ENCODE results near the gene IQGAP2. TPM values are rescaled to one million over a fixed set of nuclear protein-coding genes. Genes with fewer than 3 reads are reported as not detected.

IQGAP2 gene
- total and polyA plus RNA-seq, 2 donors (not counting 1 experiment from before 2014, with no cell fraction given), result 8.1 to 15.0 TPM

- no peak for ATAC-seq (ENCODE audit: low read depth)
- Histone ChIP-seq H3K79me2 (ENCODE audit: control insufficient read depth, insufficient read depth, low read length) (no peaks in the 10 kb centered on the region), H4K20me1 (ENCODE audit: control insufficient read depth, insufficient read depth, low read length, poor library complexity, severe bottlenecking) (no peaks in the 10 kb centered on the region), H3K36me3 (replicated peaks in 1 of 2; ENCODE audit: control extremely low read depth in 1 of 2, control insufficient read depth in 1 of 2, extremely low read depth in 1 of 2, insufficient read depth in 2 of 2, low read length in 1 of 2) (peaks cover 0 to 3% of the 10 kb centered on the region in 2 experiments), H3K27me3 (replicated peaks in 1 of 4; ENCODE audit: control extremely low read depth in 1 of 4, control insufficient read depth in 3 of 4, insufficient read depth in 4 of 4, low read length in 3 of 4) (no peaks in the 10 kb centered on the region), H3K4me1 (ENCODE audit: control insufficient read depth in 2 of 2, insufficient read depth in 2 of 2, low read length in 2 of 2) (peaks cover 4 to 7% of the 10 kb centered on the region in 2 donors), H3K27ac (ENCODE audit: low read length in 2 of 2) (no peak overlapping the region), H3K4me3 (ENCODE audit: control extremely low read depth in 1 of 5, extremely low read depth in 1 of 5, insufficient read depth in 1 of 5, low read depth in 2 of 5, low read length in 4 of 5) (no peak overlapping the region), H3K9me3 (ENCODE audit: control extremely low read depth in 1 of 3, control insufficient read depth in 2 of 3, insufficient read depth in 1 of 3, low read length in 2 of 3) (no peaks in the 10 kb centered on the region), H3K4me2 (replicated peaks; ENCODE audit: low read depth, low read length, poor library complexity, severe bottlenecking) (no peak overlapping the region), H2AFZ (ENCODE audit: insufficient read depth, low read depth, low read length, poor library complexity, severe bottlenecking) (no peak overlapping the region), H3K9ac (ENCODE audit: low read length) (no peak overlapping the region)
- DNase-seq, result no peak
- WGBS (ENCODE audit: insufficient coverage), result 100% methylated on average over 1 of the region's 4 CpGs
- no peak overlapping the region for H3K27ac Mint-ChIP-seq
- H3K4me3 Mint-ChIP-seq, result no peak overlapping the region
- TF ChIP-seq CTCF (IDR thresholded peaks at IDR 0.05) (no peak), EZH2 (IDR thresholded peaks at IDR 0.05; ENCODE audit: borderline replicate concordance, insufficient read depth, low read depth, low read length, poor library complexity, severe bottlenecking) (no peak)
- no peaks in the 10 kb centered on the region for H3K27me3 Mint-ChIP-seq
- POLR2A ChIA-PET, result no interaction called here
- intact Hi-C loops (cut with micrococcal nuclease), result no loop called here
- CTCF ChIA-PET, result interaction anchor here (1.7 kb wide), 1 partner anchor 14 kb away, joined by 6 read pairs; no protein-coding TSS in a partner anchor
- peaks cover 16% of the 10 kb centered on the region for H3K4me1 Mint-ChIP-seq
- no peaks in the 10 kb centered on the region for H3K9me3 Mint-ChIP-seq (ENCODE audit: insufficient read depth)
These were observed 183.4 kb downstream of the IQGAP2 start for GRCh38 chr5:76586531-76586930.

GRCh38 chr5:76590027-76590426 is 186.9 kb downstream of the IQGAP2 start:
- no peak overlapping the region for H3K27ac ChIP-seq (ENCODE audit: low read length in 2 of 2)
- H3K9me3 ChIP-seq (ENCODE audit: control extremely low read depth in 1 of 3, control insufficient read depth in 2 of 3, insufficient read depth in 1 of 3, low read length in 2 of 3), result no peaks in the 10 kb centered on the region
- H2AFZ ChIP-seq (ENCODE audit: insufficient read depth, low read depth, low read length, poor library complexity, severe bottlenecking), result no peak overlapping the region
- Mint-ChIP-seq H3K27me3 (no peaks in the 10 kb centered on the region), H3K4me1 (peaks cover 2% of the 10 kb centered on the region), H3K9me3 (ENCODE audit: insufficient read depth) (no peaks in the 10 kb centered on the region), H3K27ac (no peak overlapping the region), H3K4me3 (no peak overlapping the region)
- H3K4me3 ChIP-seq (ENCODE audit: control extremely low read depth in 1 of 5, extremely low read depth in 1 of 5, insufficient read depth in 1 of 5, low read depth in 2 of 5, low read length in 4 of 5), result no peak overlapping the region
- intact Hi-C loops (cut with micrococcal nuclease), result no loop called here
- ChIA-PET CTCF (no interaction called here), POLR2A (no interaction called here)
- peaks cover 0 to 3% of the 10 kb centered on the region in 2 experiments for H3K36me3 ChIP-seq (replicated peaks in 1 of 2; ENCODE audit: control extremely low read depth in 1 of 2, control insufficient read depth in 1 of 2, extremely low read depth in 1 of 2, insufficient read depth in 2 of 2, low read length in 1 of 2)
- H3K4me2 ChIP-seq (replicated peaks; ENCODE audit: low read depth, low read length, poor library complexity, severe bottlenecking), result no peak overlapping the region
- no peak for TF ChIP-seq CTCF (IDR thresholded peaks at IDR 0.05)
- no peak for TF ChIP-seq EZH2 (IDR thresholded peaks at IDR 0.05; ENCODE audit: borderline replicate concordance, insufficient read depth, low read depth, low read length, poor library complexity, severe bottlenecking)
- no peaks in the 10 kb centered on the region for H4K20me1 ChIP-seq (ENCODE audit: control insufficient read depth, insufficient read depth, low read length, poor library complexity, severe bottlenecking)
- no CpG with 5 or more reads among the region's 1 CpG for WGBS (ENCODE audit: insufficient coverage)
- DNase-seq (no peak), ATAC-seq (ENCODE audit: low read depth) (no peak)
- no peaks in the 10 kb centered on the region for H3K4me1 ChIP-seq (ENCODE audit: control insufficient read depth in 2 of 2, insufficient read depth in 2 of 2, low read length in 2 of 2)
- H3K27me3 ChIP-seq (replicated peaks in 1 of 4; ENCODE audit: control extremely low read depth in 1 of 4, control insufficient read depth in 3 of 4, insufficient read depth in 4 of 4, low read length in 3 of 4), result no peaks in the 10 kb centered on the region
- H3K9ac ChIP-seq (ENCODE audit: low read length), result no peak overlapping the region
- no peaks in the 10 kb centered on the region for H3K79me2 ChIP-seq (ENCODE audit: control insufficient read depth, insufficient read depth, low read length)
